Activated naive CD4-positive, alpha-beta T cell treated with anti-CD3 and anti-CD28 coated beads, Interleukin-2, amount 50 U/mL, for 72 hours (primary cell): ENCODE results near the gene TDP1. TPM values are rescaled to one million over a fixed set of nuclear protein-coding genes. Genes with fewer than 3 reads are reported as not detected.
"Not testable (repeated sequence)": the region's sequence is repeated elsewhere in the genome, so short reads cannot be mapped to it uniquely, and the experiment has no call there.

Source experiments
- ATAC-seq, 2 donors: fragments of 150-1000 bp; cut with Tn5 transposase; 2 replicates each; pipeline ENCODE4 v1.10.0; 2021; ENCODE audit warnings: mild to moderate bottlenecking in 2 of 2, moderate library complexity in 2 of 2
- DNase-seq, 2 donors: peaks; one replicate each; pipeline ENCODE4 v3.0.0; 2021 to 2022; ENCODE audit warnings: low spot score in 2 of 2
- H3K27ac Mint-ChIP-seq, 2 donors: one replicate each; pipeline ENCODE4 v1.8.0; 2022; ENCODE audit warnings: mild to moderate bottlenecking in 2 of 2, mixed read lengths in 2 of 2
- H3K36me3 Mint-ChIP-seq, 2 donors: one replicate each; pipeline ENCODE4 v1.8.0; 2022; ENCODE audit warnings: mixed read lengths in 2 of 2
- H3K9me3 Mint-ChIP-seq, 2 donors: one replicate each; pipeline ENCODE4 v1.8.0; 2022; ENCODE audit warnings: mixed read lengths in 2 of 2
- total RNA-seq, 2 donors: library from RNA; stranded (reverse); gene quantifications; one replicate each; pipeline ENCODE4 v1.2.3, GENCODE V29; 2022

The TDP1 gene
- total RNA-seq, 2 donors from 2014 or later, result 99.2 to 109 TPM

DNA sequence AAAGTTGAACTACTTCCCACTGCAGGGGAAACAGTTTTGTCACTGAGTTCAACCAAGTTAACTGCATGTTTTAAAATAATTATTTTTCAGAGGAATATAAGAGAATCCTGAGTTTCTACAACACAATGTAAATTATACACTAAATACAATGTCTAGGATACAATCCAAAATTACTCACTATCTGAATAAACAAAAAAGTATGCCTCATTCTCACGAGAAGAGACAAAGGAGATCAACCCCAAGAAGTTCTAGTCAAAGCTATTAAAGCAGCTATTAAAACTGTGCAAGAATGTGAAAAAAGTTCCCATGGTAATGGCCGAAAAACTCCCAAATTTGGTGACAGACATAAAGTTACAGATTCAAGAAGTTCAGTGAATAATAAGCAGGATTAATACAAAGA is 97.3 kb downstream of the TDP1 start:
- no peaks in the 10 kb centered on the region for H3K9me3 Mint-ChIP-seq
- peaks cover 0 to under 1% of the 10 kb centered on the region in 2 donors for H3K36me3 Mint-ChIP-seq
- no peak overlapping the region for H3K27ac Mint-ChIP-seq
- DNase-seq (no peak), ATAC-seq (no peak)

DNA sequence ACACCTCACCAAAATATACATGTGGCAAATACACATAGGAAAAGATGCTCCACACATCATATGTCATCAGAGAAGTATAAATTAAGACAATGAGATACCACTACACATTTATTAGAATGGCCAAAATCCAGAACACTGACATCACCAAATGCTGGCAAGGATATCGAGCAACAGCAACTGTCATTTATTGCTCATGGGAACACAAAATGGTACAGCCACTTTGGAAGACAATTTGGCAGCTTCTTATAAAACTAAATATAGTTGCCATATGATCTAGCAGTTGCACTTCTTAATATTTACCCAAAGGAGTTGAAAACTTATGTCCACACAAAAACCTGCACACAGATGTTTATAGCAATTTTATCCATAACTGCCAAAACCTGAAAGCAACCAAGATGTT is 99.1 kb downstream of the TDP1 start:
- H3K36me3 Mint-ChIP-seq, result no peaks in the 10 kb centered on the region
- ATAC-seq (no peak), DNase-seq (no peak)
- no peak overlapping the region for H3K27ac Mint-ChIP-seq
- no peaks in the 10 kb centered on the region for H3K9me3 Mint-ChIP-seq

DNA sequence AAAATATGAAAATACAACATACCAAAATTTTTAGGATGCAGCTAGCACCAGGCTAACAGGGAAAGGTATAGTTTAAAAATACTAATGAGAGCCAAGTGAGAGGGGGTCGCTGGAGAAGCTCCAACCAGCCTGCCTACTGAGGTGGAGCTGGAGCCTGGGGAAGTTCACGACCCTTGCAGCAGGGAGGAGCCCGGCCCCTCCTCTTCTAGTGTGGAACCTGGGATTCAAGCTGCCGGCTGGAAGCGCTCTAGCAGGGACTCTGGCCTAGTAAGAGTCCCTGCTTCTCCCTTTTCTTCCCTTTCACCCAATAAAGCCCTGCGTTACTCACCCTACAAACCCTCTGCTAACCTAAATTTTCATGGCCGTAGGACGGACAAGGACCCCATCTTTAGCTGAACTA is 101.1 kb downstream of the TDP1 start:
- Mint-ChIP-seq H3K36me3 (no peaks in the 10 kb centered on the region), H3K27ac (no peak overlapping the region), H3K9me3 (no peaks in the 10 kb centered on the region)
- ATAC-seq (no peak), DNase-seq (no peak)

DNA sequence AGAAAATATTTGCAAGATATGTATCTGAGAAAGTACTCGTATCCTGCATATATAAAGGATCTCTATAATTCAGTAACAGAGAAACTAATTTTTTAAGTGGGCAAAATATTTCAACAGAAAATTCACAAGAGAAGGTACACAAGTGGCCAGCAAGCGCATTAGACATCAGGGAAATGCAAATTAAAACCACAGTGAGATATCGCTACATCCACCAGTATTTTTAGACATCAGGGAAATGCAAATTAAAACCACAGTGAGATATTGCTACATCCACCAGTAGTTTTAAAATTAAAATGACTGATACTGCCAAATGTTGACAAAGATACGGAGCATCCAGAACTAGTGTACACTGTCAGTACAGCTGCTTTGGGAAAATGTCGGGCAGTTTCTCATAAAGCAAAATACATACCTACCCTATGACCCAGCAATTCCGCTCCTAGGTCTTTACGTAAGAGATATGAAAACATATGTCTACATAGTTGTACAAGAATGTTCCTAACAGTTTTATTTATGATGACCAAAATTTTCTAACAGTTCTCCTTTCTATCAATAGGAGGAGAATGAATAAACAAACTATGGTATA is 103.2 kb downstream of the TDP1 start:
- DNase-seq (no peak), ATAC-seq (no peak)
- no peaks in the 10 kb centered on the region for H3K9me3 Mint-ChIP-seq
- H3K27ac Mint-ChIP-seq, result no peak overlapping the region
- peaks cover 0 to 7% of the 10 kb centered on the region in 2 donors for H3K36me3 Mint-ChIP-seq

DNA sequence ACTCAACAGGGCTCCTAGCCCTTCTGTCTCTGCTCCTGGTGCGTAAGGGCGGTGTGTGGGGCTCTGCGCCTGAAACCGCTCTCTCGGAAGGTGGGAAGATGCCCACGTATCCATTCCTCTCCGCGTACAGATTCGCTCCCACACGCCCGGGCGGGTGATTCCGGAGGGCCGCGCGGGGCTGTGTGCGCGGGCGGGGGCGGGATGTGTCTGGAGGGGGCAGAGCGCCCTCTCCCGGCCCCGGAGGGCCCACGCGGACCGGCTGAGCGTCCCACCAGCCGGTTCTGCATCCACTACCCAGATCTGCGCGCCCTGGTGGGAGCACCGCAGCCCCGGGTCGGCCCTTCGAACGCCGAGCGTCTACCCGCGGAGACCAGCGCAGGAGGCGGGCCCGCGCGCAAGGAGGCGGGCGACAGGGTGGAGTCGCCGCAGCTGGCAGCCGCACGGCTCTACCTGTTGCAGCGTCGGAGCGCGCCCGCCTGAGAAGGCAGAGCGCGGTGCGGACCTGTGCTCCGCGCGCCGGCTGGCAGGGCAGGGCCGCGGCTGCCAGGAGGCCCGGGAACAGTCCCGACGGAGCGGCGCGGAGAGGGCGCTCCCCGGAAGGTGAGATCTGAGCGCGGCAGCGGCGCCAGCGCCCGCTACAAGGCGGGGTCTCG is 104.7 kb downstream of the TDP1 start:
- H3K27ac Mint-ChIP-seq, result no peak overlapping the region

DNA sequence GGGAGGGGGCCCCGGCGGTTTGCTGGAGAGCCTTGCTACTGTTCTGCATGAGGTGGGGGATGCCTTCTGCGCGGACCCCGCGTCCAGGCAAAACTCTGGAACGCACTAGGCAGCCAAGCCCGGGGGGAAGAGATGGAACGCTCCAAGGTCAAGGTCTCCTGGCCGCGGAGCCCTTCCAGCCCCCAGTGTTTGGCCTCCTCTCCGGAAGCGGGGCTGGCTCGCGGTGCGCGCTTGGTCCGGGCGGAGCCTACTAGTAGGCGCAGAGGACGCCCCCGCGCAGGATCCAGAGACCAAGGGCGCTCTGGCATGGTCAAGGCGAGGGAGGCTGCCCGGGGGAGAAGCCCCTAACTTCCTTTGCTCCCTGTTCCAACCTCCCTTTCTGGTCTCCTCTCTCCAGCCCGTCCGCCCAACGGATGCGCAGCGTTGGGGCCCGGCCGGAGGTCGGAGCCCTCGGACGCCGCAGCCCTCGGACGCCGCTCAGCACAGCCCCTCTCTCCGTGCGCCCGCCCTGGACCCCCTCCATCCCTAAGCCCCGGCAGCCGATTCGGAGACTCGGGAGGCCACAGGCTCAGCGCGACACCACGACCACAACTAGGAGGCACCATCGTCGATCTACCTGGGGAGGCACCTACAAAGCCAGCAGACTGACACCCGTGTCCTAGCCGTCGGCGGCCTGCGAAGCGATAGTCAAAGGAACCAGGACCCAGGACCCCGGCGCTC is 105.4 kb downstream of the TDP1 start:
- H3K27ac Mint-ChIP-seq, result no peak overlapping the region
- no peaks in the 10 kb centered on the region for H3K9me3 Mint-ChIP-seq
- H3K36me3 Mint-ChIP-seq, result peaks cover 0 to 7% of the 10 kb centered on the region in 2 donors
- DNase-seq (peak in 1 of 2 donors; percentile 36), ATAC-seq (peak; percentile 21 to 25)

More for the DNA sequence above, 104.7 kb downstream of the TDP1 start:
- DNase-seq, result peak in 1 of 2 donors; percentile 65
- ATAC-seq, result peak; percentile 75 to 90
- Mint-ChIP-seq H3K9me3 (no peaks in the 10 kb centered on the region), H3K36me3 (peaks cover 0 to 7% of the 10 kb centered on the region in 2 donors)

DNA sequence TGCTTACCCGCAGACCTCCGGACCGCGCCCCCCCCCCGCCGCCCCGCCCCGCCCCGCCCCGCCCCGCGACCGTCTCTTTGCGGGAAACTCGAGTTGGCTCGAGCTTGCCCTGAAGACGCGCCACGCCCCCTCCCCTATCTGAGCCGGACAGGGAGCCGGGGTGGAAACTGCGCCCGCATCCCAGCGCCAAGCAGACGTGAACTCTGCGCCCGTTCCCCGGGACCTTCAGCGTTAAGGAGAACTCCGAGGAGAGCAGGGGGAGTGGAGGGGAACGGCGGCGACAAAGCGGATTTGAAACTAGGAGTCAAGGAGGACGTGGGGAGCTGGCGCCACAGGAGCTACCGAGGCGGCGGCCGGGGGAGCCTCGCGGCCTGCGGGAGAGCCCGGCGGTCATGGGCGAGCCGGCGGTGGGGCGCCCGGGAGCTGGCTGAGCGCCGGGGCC is 106.0 kb downstream of the TDP1 start, which contains the start of gene KCNK13:
TSS of gene KCNK13 (plus strand) at position 310 of the 442 bp plus-strand sequence. CDS start 212 bp downstream, outside the sequence.
- DNase-seq (peak in 1 of 2 donors; percentile 20), ATAC-seq (no peak)
- H3K27ac Mint-ChIP-seq, result no peak within 1 kb of the TSS
- H3K36me3 Mint-ChIP-seq, result peaks cover 0 to 7% of the 10 kb centered on the region in 2 donors
- no peaks in the 10 kb centered on the region for H3K9me3 Mint-ChIP-seq

DNA sequence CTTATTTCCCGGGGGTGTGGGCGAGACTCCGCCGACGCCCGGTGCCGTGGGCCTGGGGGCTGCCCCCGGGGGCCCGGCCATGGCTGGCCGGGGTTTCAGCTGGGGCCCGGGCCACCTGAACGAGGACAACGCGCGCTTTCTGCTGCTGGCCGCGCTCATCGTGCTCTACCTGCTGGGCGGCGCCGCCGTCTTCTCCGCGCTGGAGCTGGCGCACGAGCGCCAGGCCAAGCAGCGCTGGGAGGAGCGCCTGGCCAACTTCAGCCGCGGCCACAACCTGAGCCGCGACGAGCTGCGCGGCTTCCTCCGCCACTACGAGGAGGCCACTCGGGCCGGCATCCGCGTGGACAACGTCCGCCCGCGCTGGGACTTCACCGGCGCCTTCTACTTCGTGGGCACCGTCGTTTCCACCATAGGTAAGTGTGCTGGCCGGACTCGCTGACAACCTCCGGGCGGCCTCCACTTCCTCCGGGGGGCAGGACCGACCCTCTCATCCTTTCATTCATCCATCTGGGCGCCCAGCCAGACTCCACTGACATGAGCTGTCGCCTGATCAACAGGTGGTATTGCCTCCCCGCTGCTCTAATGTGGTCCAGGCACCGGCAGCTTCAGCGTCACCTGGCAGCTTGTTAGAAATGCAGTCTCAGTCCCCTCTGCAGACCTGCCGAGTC is 106.5 kb downstream of the TDP1 start:
- Mint-ChIP-seq H3K9me3 (no peaks in the 10 kb centered on the region), H3K36me3 (peaks cover 0 to 7% of the 10 kb centered on the region in 2 donors), H3K27ac (no peak overlapping the region)
- no peak for ATAC-seq
- DNase-seq, result peak in 1 of 2 donors; percentile 20

DNA sequence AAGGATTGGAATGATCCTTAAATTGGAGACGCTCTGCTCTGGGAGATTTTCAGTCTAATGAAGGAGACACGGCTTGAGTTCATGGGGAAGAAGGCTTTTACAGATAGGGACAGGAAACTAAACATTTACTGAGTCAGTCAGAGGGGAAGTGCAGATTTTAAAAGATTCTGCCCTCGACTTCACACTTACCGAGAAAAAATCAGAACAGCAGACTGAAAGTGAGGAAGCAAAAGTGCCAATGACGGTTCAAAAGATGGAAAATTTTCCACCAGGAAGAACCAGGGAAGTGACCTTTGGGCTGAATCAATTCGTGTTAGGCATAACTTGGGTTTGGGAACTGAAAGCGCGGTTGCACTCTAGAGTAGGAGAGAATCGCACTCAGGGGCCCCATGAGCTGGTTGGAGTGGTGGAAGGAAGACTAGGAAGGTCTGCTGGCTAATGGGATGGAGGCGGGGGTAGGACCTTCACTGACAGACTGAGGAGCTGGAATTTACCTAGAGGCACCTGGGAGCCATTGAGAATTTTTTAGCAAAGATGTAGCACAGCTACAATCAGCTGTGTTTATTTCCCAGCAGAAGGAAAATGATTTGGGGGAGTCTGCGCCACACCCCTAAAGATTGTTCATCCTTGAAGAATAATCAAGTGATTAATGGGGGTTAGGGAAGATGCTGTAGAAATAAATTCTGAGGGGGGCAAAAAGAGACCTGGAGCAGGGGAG is 107.3 kb downstream of the TDP1 start:
- no peak for ATAC-seq

DNA sequence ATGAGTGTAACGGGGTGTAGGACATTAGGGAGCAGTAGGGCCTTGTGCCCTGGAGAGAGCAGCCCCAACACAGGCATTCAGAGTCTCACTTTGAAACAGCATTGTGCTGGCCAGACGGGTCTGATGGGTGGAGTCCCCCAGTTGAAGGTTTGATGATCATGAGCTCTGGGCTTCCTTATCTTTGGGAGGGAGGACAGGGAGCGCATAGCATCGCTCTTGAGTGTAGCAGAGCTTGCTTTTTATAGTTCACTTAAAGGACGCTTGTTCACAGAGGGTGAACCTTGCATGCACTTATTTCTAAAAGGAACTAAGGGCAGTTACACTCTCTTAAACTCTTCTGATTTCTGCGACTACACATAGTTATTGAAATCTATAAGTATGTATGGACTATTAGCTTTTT is 116.6 kb downstream of the TDP1 start:
- ATAC-seq (no peak), DNase-seq (no peak)
- Mint-ChIP-seq H3K9me3 (no peaks in the 10 kb centered on the region), H3K36me3 (no peaks in the 10 kb centered on the region), H3K27ac (no peak overlapping the region)

More for the DNA sequence above, 107.3 kb downstream of the TDP1 start:
- Mint-ChIP-seq H3K36me3 (peaks cover 0 to 7% of the 10 kb centered on the region in 2 donors), H3K9me3 (no peaks in the 10 kb centered on the region), H3K27ac (no peak overlapping the region)
- DNase-seq, result no peak

DNA sequence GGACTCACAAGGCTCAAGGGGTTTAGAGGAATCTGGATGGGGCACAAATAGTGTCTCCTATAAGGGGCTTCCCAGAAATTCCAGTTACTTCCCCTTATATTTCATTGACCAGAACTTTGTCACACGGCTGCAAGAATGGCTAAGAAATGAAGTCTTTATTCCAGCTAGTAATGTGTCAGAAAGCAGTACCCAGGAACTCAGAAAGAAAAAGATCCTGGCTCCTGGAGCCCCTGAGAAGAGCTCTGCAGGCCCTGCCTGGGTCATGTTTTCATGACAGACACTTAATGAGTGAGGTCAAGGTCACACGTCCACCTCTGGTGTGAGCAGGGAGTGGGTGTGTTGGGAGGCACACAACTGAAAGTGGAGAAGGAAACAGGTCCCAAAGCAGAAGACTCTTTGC is 123.8 kb downstream of the TDP1 start:
- Mint-ChIP-seq H3K36me3 (no peaks in the 10 kb centered on the region), H3K27ac (no peak overlapping the region), H3K9me3 (no peaks in the 10 kb centered on the region)
- no peak for DNase-seq
- no peak for ATAC-seq

DNA sequence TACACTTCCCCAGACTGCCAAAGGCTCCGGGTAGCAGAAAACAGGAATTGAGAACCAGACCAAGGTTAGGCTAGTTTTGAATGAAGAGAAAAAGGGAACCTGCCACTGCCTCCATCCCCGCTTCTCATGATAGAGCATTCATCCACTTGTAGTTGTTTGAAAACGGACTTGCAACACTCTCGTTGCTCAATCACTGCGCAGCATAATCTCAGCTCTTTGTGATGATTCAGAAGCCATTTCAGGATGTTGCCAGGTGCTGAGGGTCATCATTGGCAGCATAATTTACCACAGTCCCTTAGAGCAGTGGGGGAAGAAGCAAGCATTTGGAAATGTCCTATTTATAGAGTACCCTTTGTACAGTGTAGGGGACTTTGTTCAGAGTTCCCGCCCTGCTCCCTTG is 131.7 kb downstream of the TDP1 start:
- Mint-ChIP-seq H3K27ac (no peak overlapping the region), H3K9me3 (peaks cover 0 to 11% of the 10 kb centered on the region in 2 donors), H3K36me3 (peaks cover 5 to 12% of the 10 kb centered on the region in 2 donors)
- no peak for DNase-seq
- no peak for ATAC-seq

DNA sequence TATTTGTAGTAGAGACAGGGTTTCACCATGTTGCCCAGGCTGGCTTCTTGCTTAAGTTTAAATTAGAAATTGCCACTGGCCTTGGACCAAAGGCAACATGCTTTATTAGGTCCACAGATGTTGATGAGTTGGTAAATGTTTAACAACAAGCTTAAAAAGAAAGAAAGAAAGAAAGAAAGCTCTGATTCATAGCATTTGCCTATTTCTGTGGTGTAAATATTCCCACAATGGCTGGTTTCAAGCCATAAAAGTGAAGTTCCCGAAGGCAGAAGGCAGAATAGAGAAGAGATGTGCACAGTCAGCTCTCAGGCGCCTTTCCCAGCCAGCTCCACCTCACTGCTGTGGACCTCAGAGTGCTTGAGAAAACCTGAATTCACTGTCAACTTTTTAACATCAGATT is 132.4 kb downstream of the TDP1 start:
- H3K36me3 Mint-ChIP-seq, result peaks cover 5 to 12% of the 10 kb centered on the region in 2 donors
- H3K9me3 Mint-ChIP-seq, result peaks cover 0 to 11% of the 10 kb centered on the region in 2 donors
- DNase-seq (no peak), ATAC-seq (no peak)
- no peak overlapping the region for H3K27ac Mint-ChIP-seq

DNA sequence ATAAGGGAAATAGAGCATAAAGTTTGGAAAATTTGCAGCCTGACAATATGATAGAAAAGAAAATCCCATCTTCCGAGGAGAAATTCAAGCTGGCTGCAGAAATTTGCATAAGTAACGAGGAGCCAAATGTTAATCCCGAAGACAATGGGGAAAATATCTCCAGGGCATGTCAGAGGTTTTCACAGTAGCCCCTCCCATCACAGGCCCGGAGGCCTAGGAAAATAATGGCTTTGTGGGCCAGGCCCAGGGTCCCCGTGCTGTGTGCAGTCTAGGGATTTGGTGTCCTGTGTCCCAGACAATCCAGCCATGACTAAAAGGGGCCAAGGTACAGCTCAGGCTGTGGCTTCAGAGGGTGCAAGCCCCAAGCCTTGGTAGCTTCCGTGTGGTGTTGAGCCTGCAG is 133.8 kb downstream of the TDP1 start:
- H3K9me3 Mint-ChIP-seq, result peaks cover 0 to 17% of the 10 kb centered on the region in 2 donors
- H3K36me3 Mint-ChIP-seq, result peaks cover 5 to 12% of the 10 kb centered on the region in 2 donors
- H3K27ac Mint-ChIP-seq, ATAC-seq, DNase-seq: not testable (repeated sequence)

DNA sequence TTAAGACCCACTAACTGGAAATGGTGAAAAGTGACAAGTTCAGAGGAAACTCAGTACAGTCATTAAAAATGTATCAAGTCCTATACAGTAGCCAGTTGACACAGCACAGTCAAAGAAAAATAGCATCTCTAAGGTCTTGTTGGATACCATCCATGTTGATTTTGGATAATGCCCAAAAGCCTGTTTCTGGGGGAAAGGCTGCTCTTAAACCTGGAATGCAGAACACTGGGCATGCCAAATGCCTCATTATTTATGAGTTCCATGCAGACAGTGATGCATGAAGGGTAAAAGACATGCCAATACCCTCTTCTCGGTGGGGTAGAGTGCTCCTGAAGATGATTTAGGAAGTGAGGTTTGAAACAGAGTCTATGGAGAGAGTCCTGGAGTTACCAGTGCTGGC is 135.7 kb downstream of the TDP1 start:
- H3K27ac Mint-ChIP-seq, result no peak overlapping the region
- H3K9me3 Mint-ChIP-seq, result peaks cover 0 to 23% of the 10 kb centered on the region in 2 donors
- H3K36me3 Mint-ChIP-seq, result peaks cover 5 to 12% of the 10 kb centered on the region in 2 donors
- ATAC-seq (no peak), DNase-seq (no peak)

DNA sequence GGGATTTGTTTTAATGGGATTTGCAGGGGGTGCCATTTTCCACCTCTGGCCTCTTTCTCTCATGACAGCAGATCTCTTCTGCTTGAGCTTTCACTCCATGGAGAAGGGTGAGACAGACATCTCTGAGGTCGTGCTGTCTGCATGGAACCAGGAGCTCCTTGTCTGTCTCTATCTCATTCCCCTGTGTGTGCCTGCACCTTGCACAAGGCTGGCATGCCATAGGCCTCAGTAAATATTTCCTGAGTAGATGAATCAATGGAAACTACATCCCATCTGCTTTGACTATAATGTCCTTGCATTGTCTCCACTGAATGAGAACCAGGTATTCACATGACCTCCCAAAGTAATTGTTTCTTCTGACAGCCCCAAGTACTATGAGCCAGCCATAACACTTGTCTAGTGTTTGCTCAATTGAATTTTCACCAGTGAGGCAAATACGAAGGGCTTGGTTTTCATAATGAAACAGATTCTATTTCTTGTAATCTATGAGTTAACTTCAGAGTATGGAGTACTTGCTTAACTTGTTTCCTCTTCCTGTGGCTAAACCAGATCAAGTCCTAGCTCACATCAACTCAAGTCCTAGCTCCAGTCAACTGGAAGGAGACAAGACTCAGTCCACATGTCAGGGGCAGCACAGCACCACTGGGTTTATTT is 138.3 kb downstream of the TDP1 start:
- DNase-seq (peak in 1 of 2 donors; percentile 2), ATAC-seq (peak; percentile 80 to 97)
- peak overlapping the region in 1 of 2 donors; percentile 50 for H3K27ac Mint-ChIP-seq
- peaks cover 0 to 23% of the 10 kb centered on the region in 2 donors for H3K9me3 Mint-ChIP-seq
- H3K36me3 Mint-ChIP-seq, result peaks cover 3 to 12% of the 10 kb centered on the region in 2 donors
